Measurements from ENCODE around the gene THBS3. TPM values are rescaled to one million over a fixed set of nuclear protein-coding genes. Genes with fewer than 3 reads are reported as not detected.
A peak's percentile ranks its signal among the peaks of the same experiment; 100 is the strongest.

THBS3 gene
- total and polyA plus RNA-seq, 9 of the 15 experiments (the other 6 are each of a cell fraction or from before 2014, with no cell fraction given) = 0.59 to 8.3 (median 3.2) TPM

GRCh38 chr1:155208541-155209311, 1.0 kb upstream of the THBS3 start, which contains the start of gene MTX1 (continued):
- TF ChIP-seq ZBTB43 (CRISPR knock-in tag; IDR thresholded peaks at IDR 0.05) = no peak
- TF ChIP-seq NONO (IDR thresholded peaks at IDR 0.05; ENCODE audit: low read depth in 2 of 2, low read length in 1 of 2) = no peak
- no peak for TF ChIP-seq ZNF133 (CRISPR knock-in tag; IDR thresholded peaks at IDR 0.05)
- TF ChIP-seq PTTG1 (tag; IDR thresholded peaks at IDR 0.05; ENCODE audit: low read depth) = no peak
- no peak for TF ChIP-seq ZBTB5 (IDR thresholded peaks at IDR 0.05)
- no peak for TF ChIP-seq DNMT1 (IDR thresholded peaks at IDR 0.05)
- TF ChIP-seq TRIM24 (IDR thresholded peaks at IDR 0.05) = no peak
- no peak for TF ChIP-seq SIN3B (IDR thresholded peaks at IDR 0.05; ENCODE audit: low read depth)
- TF ChIP-seq BDP1 (IDR thresholded peaks at IDR 0.05; ENCODE audit: insufficient read depth, insufficient read length) = no peak
- no peak; the same call in 1 of the 2 replicates for TF ChIP-seq ZNF740 (CRISPR knock-in tag; IDR thresholded peaks at IDR 0.05)
- TF ChIP-seq ZNF740 (tag; IDR thresholded peaks at IDR 0.05) = peak in 1 of 2 experiments; percentile 58; a peak in 1 of 4 replicates
- TF ChIP-seq NFRKB (IDR thresholded peaks at IDR 0.05; ENCODE audit: low read depth) = 0 out of 2 replicates have a peak, but pooled peaks have one; percentile 75
- peak; percentile 80; the same call in 1 of the 2 replicates for TF ChIP-seq KAT7 (CRISPR knock-in tag; IDR thresholded peaks at IDR 0.05; ENCODE audit: borderline replicate concordance)
- no peak for TF ChIP-seq NCOA1 (IDR thresholded peaks at IDR 0.05; ENCODE audit: low read depth)
- TF ChIP-seq E2F4 (CRISPR knock-in tag; IDR thresholded peaks at IDR 0.05; ENCODE audit: low read depth) = no peak
